Hematopoietic multipotent progenitor cell (in vitro differentiated cells): ENCODE data around the gene ATXN7. TPM values are rescaled to one million over a fixed set of nuclear protein-coding genes. Genes with fewer than 3 reads are reported as not detected.

ENCODE experiments used
- DNase-seq, 3 donors: peaks; one replicate each; pipeline ENCODE4 v3.0.0-alpha.2; 2011 to 2015; ENCODE audit warnings: low read depth in 2 of 3, low spot score in 2 of 3
- small RNA-seq: library from RNA; depleted of rRNA; stranded (forward); fragments of <200 nt; gene quantifications from one replicate; pipeline ENCODE3, GENCODE V24; 2012
- total RNA-seq: library from RNA; depleted of rRNA; stranded (reverse); fragments of >200 nt; gene quantifications from one replicate; pipeline ENCODE4 v1.2.3, GENCODE V29; 2012

Gene ATXN7
- total RNA-seq, 1 donor: 21.5 TPM

DNA sequence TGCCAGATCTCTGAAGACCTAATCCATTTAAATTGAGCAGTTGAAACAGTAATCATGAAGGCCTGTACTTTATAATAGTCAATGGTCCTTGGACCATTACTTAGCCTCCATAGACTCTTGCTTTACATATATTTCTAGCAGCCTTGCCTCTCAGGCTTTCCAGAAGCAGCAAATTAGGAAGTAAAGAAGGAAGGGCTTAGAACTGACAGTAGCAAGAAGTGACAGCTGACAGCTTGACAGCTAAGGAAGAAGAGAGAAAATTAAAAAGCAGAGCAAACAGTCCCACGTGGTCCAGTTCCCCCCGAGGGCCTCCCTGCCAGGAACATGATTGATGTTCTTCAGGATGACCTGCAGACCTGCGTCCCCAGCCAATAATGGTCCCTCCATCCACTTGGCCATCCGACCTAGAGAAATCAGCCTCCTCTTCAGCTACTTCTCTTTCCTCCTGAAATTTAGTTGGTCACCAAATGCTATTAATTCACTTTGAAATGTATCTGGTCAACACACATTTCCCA lies 174.6 kb downstream of the ATXN7 start:
- no peak for DNase-seq

DNA sequence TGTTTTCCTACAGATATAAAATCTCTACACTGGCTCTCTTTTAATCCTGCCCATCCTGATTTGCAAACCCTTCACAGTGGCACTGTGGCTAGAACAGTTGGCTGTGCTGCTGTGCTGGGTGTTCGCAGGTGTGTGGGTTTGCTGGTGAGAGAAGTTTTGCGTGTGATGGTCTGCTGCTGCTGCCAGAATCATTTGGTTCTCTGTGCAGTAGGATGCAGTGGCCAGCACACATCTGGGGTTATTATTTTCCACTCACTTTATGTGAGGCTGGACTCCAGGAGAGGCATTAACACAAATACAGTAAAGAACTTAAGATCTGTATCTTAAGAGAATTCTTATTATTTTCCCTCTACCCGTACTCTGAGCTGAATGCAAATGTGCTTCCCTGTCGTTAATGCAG lies 175.7 kb downstream of the ATXN7 start:
- DNase-seq: no peak

DNA sequence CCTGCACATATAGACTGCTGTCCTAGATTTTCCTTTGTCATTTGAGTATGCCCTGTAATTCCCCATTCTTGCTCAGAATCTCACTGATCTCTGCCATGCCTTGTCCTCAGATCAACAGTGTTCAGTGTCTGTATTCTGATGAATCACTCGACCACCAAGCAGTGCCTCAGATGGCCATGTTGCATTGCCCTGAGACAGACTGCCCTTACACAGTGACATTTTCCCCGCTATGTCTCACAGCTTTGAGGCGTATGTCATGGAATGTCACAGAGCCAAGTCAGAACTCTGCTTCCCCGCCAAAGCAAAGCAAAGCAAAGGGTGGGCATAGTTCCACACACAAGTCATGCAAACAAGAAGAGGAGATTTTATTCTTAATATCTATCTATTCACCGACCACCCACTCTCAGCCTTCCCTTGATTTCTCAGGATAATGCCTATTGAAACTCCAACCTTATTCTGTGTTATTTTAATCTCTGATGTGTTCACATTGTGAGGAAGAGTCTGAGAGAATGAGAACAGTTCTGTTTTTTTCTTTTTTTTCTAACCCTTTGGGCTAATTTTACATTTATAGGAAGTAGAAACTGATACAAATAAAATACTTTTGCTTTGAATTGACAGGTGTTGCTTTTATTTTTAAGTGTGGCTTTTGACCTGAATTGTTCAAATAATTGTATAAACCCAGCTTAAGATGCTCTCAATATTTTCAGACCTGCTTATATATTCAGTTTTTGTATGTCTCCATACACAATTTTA lies 176.5 kb downstream of the ATXN7 start:
- DNase-seq: no peak

DNA sequence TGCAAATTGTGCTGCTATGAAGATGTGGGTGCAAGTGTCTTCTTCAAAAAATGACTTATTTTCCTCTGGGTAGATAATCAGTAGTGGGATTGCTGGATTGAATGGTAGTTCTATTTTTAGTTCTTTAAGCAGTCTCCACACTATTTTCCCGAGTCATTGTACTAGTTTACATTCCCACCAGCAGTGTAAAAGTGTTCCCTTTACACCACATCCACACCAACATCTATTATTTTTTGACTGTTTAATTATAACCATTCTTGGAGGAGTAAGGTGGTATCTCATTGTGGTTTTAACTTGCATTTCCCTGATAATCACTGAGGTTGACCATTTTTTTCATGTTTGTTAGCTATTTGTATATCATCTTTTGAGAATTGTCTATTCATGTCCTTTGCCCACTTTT lies 179.3 kb downstream of the ATXN7 start:
- no peak for DNase-seq

DNA sequence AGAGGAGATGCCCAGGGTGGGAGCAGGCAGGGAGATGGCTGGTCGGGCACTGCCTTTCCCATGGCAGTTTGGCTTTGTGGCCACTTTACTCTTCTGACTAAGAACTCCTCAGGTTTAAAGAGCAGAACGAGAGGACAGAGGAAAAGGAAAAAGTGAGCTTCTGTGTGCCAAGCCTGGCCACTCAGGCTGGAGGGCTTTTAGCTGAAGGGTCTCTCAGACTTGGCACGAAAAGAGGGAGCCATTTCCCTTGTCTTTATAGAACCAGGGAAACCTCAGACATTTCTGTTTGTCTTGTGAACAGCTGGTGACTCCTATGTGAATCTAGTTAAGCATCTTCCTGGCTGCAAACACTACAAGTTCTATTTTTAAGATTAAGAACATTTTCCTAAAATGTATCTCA lies 182.9 kb downstream of the ATXN7 start:
- no peak for DNase-seq

DNA sequence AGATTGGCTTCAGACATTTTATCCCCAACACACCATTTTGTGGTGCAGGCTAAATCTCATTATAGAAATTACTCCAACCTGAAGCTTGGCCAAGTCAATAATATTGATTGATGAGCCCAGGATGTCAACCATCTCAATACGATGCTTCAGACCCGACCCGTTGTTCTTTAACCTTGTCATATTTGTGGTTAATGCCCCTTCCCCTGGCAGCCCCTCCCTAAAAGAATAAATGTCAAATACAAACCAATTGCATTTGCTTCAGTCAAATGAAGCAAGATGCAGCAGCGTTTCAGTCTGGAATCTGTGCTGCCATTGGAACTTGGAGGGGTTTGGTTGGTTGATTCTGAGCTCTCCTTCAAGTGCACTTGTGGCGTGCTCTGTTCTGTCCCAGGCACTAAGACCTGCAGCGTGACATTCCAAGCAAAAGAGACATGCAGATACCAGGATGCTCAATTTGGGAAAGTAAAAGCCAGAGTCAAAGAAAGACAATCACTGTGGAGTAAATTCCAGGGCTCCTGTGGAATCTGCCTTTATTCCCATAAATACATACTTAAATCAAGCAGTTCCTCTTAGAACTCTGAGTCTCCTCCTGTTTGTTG lies 183.4 kb downstream of the ATXN7 start:
- no peak for DNase-seq

DNA sequence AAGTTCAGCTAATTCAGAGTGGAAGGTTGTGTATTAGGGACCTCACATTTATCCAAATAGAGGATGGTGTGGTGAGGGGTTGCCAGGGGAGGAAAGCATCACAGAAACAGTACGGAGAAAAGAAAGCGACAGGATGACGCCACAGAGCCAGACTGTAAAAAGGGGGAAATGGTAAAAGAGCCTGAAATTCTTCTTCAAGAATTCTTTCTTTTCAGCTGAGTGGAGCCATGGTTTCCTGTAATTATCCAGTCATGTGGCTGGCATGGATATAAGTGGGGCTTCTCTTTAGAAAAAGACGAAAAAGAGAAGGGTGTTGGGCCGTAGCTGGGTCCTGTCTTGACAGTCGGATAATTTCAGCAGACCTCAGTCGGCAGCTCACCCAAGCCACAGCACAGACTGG lies 184.1 kb downstream of the ATXN7 start:
- DNase-seq: no peak

DNA sequence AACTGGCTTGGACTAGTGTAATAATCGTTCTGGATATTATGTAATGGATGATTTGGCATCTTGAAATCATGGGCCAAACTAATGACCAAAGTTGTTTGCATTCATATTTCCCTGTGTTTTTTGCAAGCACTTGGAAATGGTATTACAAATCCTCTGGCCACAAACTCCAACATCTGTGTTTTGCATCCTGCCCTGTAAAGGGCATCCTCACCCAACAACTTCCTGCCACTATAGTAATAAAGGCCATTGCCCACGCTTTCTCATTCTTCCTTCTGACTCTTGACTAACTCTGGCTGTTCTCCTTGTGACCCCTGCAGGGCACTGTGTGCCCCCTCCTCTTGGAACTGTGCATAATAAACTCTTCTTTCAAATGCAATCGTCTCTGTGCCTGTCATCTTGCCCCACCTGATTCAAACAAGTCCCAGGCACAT lies 185.0 kb downstream of the ATXN7 start:
- DNase-seq: peak in 2 of 3 donors; percentile 24 to 59

DNA sequence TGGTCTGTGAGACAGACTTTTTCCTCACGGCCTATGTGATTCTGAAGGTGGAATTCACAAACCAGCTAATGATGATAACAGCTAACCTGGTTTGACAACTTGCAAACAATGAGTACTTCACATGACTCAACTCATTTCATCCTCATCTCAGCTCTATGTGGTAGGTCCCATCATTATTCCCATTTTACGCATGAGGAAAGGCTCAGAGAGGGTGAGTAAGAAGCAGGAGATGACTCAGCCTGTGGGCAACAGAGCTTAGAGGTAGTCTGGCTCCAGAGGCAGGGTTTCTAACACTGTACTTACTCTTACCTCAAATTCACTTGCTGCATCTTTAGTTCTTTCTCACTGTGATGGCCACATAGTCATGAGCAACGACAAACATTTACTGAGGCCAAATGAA lies 185.5 kb downstream of the ATXN7 start:
- no peak for DNase-seq

DNA sequence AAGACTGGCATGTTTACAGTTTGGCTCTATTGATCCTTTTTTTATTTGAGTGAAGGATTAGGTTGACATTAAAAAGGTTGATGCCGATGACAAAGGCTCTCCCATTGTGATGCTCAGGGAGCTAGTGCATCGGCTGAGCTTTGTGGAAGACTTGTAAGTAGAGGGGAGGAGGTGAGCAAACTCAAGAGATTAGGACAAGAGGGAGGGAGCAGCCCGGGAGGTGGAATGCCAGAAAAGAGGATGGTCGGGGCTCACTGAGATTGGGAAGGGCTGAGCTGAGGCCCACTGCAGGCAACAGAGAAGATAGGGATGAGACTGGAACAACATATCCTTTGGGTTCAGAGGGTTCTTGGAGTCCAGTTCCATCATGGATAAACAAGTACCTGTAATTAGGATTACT lies 186.2 kb downstream of the ATXN7 start:
- no peak for DNase-seq

Small RNA genes lying within 50 kb of the gene (small RNA-seq; reads per million reads assigned to genes)
- gene SCAANT1: not detected

Other genes starting within 250 kb of the ATXN7 start
- not detected for gene SNTN, start 211.2 kb upstream of the ATXN7 start, total RNA-seq
- not detected for gene C3orf49, start 44.6 kb upstream of the ATXN7 start, total RNA-seq
- 11.0 TPM for gene THOC7, start 62 bp upstream of the ATXN7 start, total RNA-seq
- gene SCAANT1, start 48.5 kb downstream of the ATXN7 start, total RNA-seq: not detected
- 63.0 TPM for gene PSMD6, start 159.6 kb downstream of the ATXN7 start, total RNA-seq